Prostate gland (tissue), 2 donors: Measurements from ENCODE around the gene AFF3. TPM values are rescaled to one million over a fixed set of nuclear protein-coding genes. Genes with fewer than 3 reads are reported as not detected.

Experiments used
- DNase-seq: peaks from one replicate; pipeline ENCODE4 v3.0.0-alpha.2; 2019; ENCODE audit warnings: low spot score
- H3K27ac ChIP-seq, 2 donors: fragments of 200-600 bp; sonication (generic); 2 replicates each; pipeline ENCODE4 v1.5.1; 2017 to 2019
- H3K27me3 ChIP-seq: fragments of 200-600 bp; sonication (generic); replicated peaks from 2 replicates; pipeline ENCODE4 v1.5.1; 2019; ENCODE audit not compliant: insufficient read depth
- H3K36me3 ChIP-seq, 2 donors: fragments of 200-600 bp; sonication (generic); 1 replicate in 1 of 2; 2 replicates in 1 of 2; pipeline versions ENCODE4 v1.5.1 to v1.8.1; 2017 to 2019
- H3K4me1 ChIP-seq: fragments of 200-600 bp; sonication (generic); replicated peaks from 2 replicates; pipeline ENCODE4 v1.5.1; 2019
- H3K4me3 ChIP-seq, 2 donors: fragments of 200-600 bp; sonication (generic); 2 replicates each; pipeline ENCODE4 v1.5.1; 2017 to 2019
- H3K9me3 ChIP-seq: fragments of 200-600 bp; sonication (generic); 2 replicates; pipeline ENCODE4 v1.5.1; 2017
- CTCF ChIP-seq, 4 experiments: fragments of 200-600 bp in 2 of 4; fragments of 450-650 bp in 2 of 4; sonication (generic) in 2 of 4; IDR thresholded peaks; 1 replicate in 3 of 4; 2 replicates in 1 of 4; pipeline ENCODE4 v1.5.1; 2016 to 2019; ENCODE audit warnings: antibody characterized with exemption in 4 of 4, mild to moderate bottlenecking in 2 of 4, moderate library complexity in 2 of 4
- POLR2A ChIP-seq: fragments of 450-650 bp; IDR thresholded peaks from one replicate; pipeline ENCODE4 v1.6.1; 2016; ENCODE audit warnings: antibody characterized with exemption, mild to moderate bottlenecking
- POLR2AphosphoS5 ChIP-seq: sonication (generic); formaldehyde crosslinking; IDR thresholded peaks from one replicate; pipeline ENCODE4 v1.6.1; 2017; ENCODE audit warnings: antibody characterized with exemption
- WGBS: methylation state at CpG from one replicate; pipeline ENCODE4 v1.1.5; 2018; 5-methylcytosine and 5-hydroxymethylcytosine counted together
- intact Hi-C: fragments of 100-400 bp; cut with DNase I; formaldehyde crosslinking; loops from one replicate; pipeline ENCODE4 v1.14.2; 2022
- total RNA-seq, 2 donors: library from RNA; depleted of rRNA; stranded (reverse); fragments of >200 nt; gene quantifications; one replicate each; pipeline ENCODE4 v1.1.0, GENCODE V29; 2016

AFF3 gene
- total RNA-seq, 2 donors from 2014 or later = 74.4 to 113 TPM

GRCh38 chr2:100011272-100011731 is 131.1 kb downstream of the AFF3 start:
- Histone ChIP-seq H3K9me3 (no peaks in the 10 kb centered on the region), H3K27me3 (no peaks in the 10 kb centered on the region), H3K27ac (no peak overlapping the region), H3K36me3 (peaks cover 0 to 6% of the 10 kb centered on the region in 2 donors), H3K4me1 (no peaks in the 10 kb centered on the region), H3K4me3 (no peak overlapping the region)
- TF ChIP-seq POLR2A (no peak), POLR2AphosphoS5 (no peak), CTCF (IDR thresholded peaks at IDR 0.05) (no peak)
- intact Hi-C loops = no loop called here
- 74% methylated on average over 5 of the region's 5 CpGs for WGBS
- no peak for DNase-seq

- H3K4me1 ChIP-seq = no peaks in the 10 kb centered on the region
- no peak overlapping the region for H3K27ac ChIP-seq
- WGBS = 93% methylated on average over 5 of the region's 5 CpGs
- TF ChIP-seq POLR2AphosphoS5 = no peak
- no peak for TF ChIP-seq POLR2A
- no peak for TF ChIP-seq CTCF (IDR thresholded peaks at IDR 0.05)
- DNase-seq = no peak
- intact Hi-C loops = no loop called here
- H3K9me3 ChIP-seq = no peaks in the 10 kb centered on the region
- no peak overlapping the region for H3K4me3 ChIP-seq
- no peaks in the 10 kb centered on the region for H3K27me3 ChIP-seq
- peaks cover 0 to 6% of the 10 kb centered on the region in 2 donors for H3K36me3 ChIP-seq
Observed at GRCh38 chr2:100010606-100011005, 131.8 kb downstream of the AFF3 start.

- Histone ChIP-seq H3K36me3 (peaks cover 0 to 6% of the 10 kb centered on the region in 2 donors), H3K4me1 (no peaks in the 10 kb centered on the region), H3K27ac (no peak overlapping the region), H3K9me3 (no peaks in the 10 kb centered on the region), H3K4me3 (no peak overlapping the region), H3K27me3 (no peaks in the 10 kb centered on the region)
- no peak for TF ChIP-seq POLR2AphosphoS5
- TF ChIP-seq POLR2A = no peak
- TF ChIP-seq CTCF (IDR thresholded peaks at IDR 0.05) = no peak
- intact Hi-C loops = no loop called here
- DNase-seq = no peak
- 84% methylated on average over 6 of the region's 6 CpGs for WGBS
Observed at GRCh38 chr2:100009743-100010142, 132.6 kb downstream of the AFF3 start.

GRCh38 chr2:100008956-100009355 is 133.4 kb downstream of the AFF3 start:
- TF ChIP-seq POLR2AphosphoS5 (no peak), CTCF (IDR thresholded peaks at IDR 0.05) (no peak), POLR2A (no peak)
- DNase-seq = no peak
- intact Hi-C loops = no loop called here
- Histone ChIP-seq H3K4me3 (no peak overlapping the region), H3K27ac (no peak overlapping the region), H3K36me3 (peaks cover 0 to 6% of the 10 kb centered on the region in 2 donors), H3K4me1 (no peaks in the 10 kb centered on the region), H3K9me3 (no peaks in the 10 kb centered on the region), H3K27me3 (no peaks in the 10 kb centered on the region)
- WGBS = 36% methylated on average over 2 of the region's 2 CpGs

GRCh38 chr2:100006516-100006915 is 135.9 kb downstream of the AFF3 start:
- WGBS = 93% methylated on average over 12 of the region's 12 CpGs
- Histone ChIP-seq H3K9me3 (no peaks in the 10 kb centered on the region), H3K4me1 (peaks cover 4% of the 10 kb centered on the region), H3K4me3 (no peak overlapping the region), H3K36me3 (peaks cover 0 to 6% of the 10 kb centered on the region in 2 donors), H3K27ac (no peak overlapping the region), H3K27me3 (no peaks in the 10 kb centered on the region)
- DNase-seq = no peak
- intact Hi-C loops = no loop called here
- TF ChIP-seq POLR2AphosphoS5 = no peak
- no peak for TF ChIP-seq POLR2A
- no peak for TF ChIP-seq CTCF (IDR thresholded peaks at IDR 0.05)
